Measurements from ENCODE around the gene NRP1.

NRP1 gene

GRCh38 chr10:33187427-33187999, 147.0 kb downstream of the NRP1 start:
- Histone ChIP-seq H3K27me3 (ENCODE audit: control insufficient read depth, insufficient read depth, low read length) (no peaks in the 10 kb centered on the region), H3K27ac (no peak overlapping the region), H3K9ac (no peak overlapping the region), H3K36me3 (ENCODE audit: control insufficient read depth, insufficient read depth, low read length) (no peaks in the 10 kb centered on the region), H3K79me2 (no peaks in the 10 kb centered on the region), H2AFZ (no peak overlapping the region), H3K4me2 (ENCODE audit: low read length) (no peak overlapping the region), H3K4me1 (no peaks in the 10 kb centered on the region), H3K9me3 (ENCODE audit: control insufficient read depth, low read length) (no peaks in the 10 kb centered on the region), H3K4me3 (ENCODE audit: low read depth, low read length) (no peak overlapping the region)
- no peak for TF ChIP-seq CTCF (IDR thresholded peaks at IDR 0.05)

GRCh38 chr10:33186150-33186549, 148.3 kb downstream of the NRP1 start:
- H3K4me3 ChIP-seq (ENCODE audit: low read depth, low read length), result no peak overlapping the region
- no peak overlapping the region for H2AFZ ChIP-seq
- no peak overlapping the region for H3K9ac ChIP-seq
- no peaks in the 10 kb centered on the region for H3K4me1 ChIP-seq
- no peak overlapping the region for H3K4me2 ChIP-seq (ENCODE audit: low read length)
- no peak overlapping the region for H3K27ac ChIP-seq
- no peaks in the 10 kb centered on the region for H3K79me2 ChIP-seq
- no peaks in the 10 kb centered on the region for H3K27me3 ChIP-seq (ENCODE audit: control insufficient read depth, insufficient read depth, low read length)
- no peaks in the 10 kb centered on the region for H3K36me3 ChIP-seq (ENCODE audit: control insufficient read depth, insufficient read depth, low read length)
- no peaks in the 10 kb centered on the region for H3K9me3 ChIP-seq (ENCODE audit: control insufficient read depth, low read length)
- TF ChIP-seq CTCF (IDR thresholded peaks at IDR 0.05), result no peak

DNA sequence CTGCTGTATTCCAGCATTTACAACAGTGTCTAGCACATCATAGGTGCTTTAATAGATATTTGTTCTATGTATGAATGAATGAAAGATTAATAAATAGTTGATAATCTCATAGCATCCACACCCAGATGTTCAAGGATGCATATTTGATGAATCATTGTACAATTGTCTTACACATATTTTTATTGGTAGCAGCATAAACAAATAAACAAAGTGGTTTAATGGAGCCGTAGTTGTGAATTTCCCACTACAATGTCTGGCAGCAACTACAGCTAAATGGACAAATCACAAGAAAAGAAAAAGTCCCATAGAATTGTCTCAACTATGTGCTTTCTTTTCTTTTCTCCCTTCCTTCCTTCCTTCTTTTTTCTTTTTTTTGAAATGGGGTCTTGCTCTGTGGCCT, 150.8 kb downstream of the NRP1 start:
- Histone ChIP-seq H3K27ac (no peak overlapping the region), H3K9ac (no peak overlapping the region), H3K4me2 (ENCODE audit: low read length) (no peak overlapping the region), H3K4me1 (no peaks in the 10 kb centered on the region), H3K4me3 (ENCODE audit: low read depth, low read length) (no peak overlapping the region), H2AFZ (no peak overlapping the region), H3K9me3 (ENCODE audit: control insufficient read depth, low read length) (no peaks in the 10 kb centered on the region), H3K27me3 (ENCODE audit: control insufficient read depth, insufficient read depth, low read length) (no peaks in the 10 kb centered on the region), H3K36me3 (ENCODE audit: control insufficient read depth, insufficient read depth, low read length) (no peaks in the 10 kb centered on the region), H3K79me2 (no peaks in the 10 kb centered on the region)
- TF ChIP-seq CTCF (IDR thresholded peaks at IDR 0.05), result no peak

- Histone ChIP-seq H3K27ac (no peak overlapping the region), H3K9me3 (ENCODE audit: control insufficient read depth, low read length) (no peaks in the 10 kb centered on the region), H3K4me2 (ENCODE audit: low read length) (no peak overlapping the region), H3K27me3 (ENCODE audit: control insufficient read depth, insufficient read depth, low read length) (no peaks in the 10 kb centered on the region), H3K4me1 (no peaks in the 10 kb centered on the region), H3K79me2 (no peaks in the 10 kb centered on the region), H3K4me3 (ENCODE audit: low read depth, low read length) (no peak overlapping the region), H3K36me3 (ENCODE audit: control insufficient read depth, insufficient read depth, low read length) (no peaks in the 10 kb centered on the region), H2AFZ (no peak overlapping the region), H3K9ac (no peak overlapping the region)
- TF ChIP-seq CTCF (IDR thresholded peaks at IDR 0.05), result no peak
Measured at GRCh38 chr10:33180921-33181320, 153.5 kb downstream of the NRP1 start.

- no peaks in the 10 kb centered on the region for H3K79me2 ChIP-seq
- no peaks in the 10 kb centered on the region for H3K27me3 ChIP-seq (ENCODE audit: control insufficient read depth, insufficient read depth, low read length)
- no peak for TF ChIP-seq CTCF (IDR thresholded peaks at IDR 0.05)
- H3K4me3 ChIP-seq (ENCODE audit: low read depth, low read length), result no peak overlapping the region
- no peaks in the 10 kb centered on the region for H3K9me3 ChIP-seq (ENCODE audit: control insufficient read depth, low read length)
- no peaks in the 10 kb centered on the region for H3K4me1 ChIP-seq
- H3K9ac ChIP-seq, result no peak overlapping the region
- H3K27ac ChIP-seq, result no peak overlapping the region
- no peak overlapping the region for H3K4me2 ChIP-seq (ENCODE audit: low read length)
- H2AFZ ChIP-seq, result no peak overlapping the region
- H3K36me3 ChIP-seq (ENCODE audit: control insufficient read depth, insufficient read depth, low read length), result no peaks in the 10 kb centered on the region
Measured at GRCh38 chr10:33180390-33180789, 154.1 kb downstream of the NRP1 start.

Measured in parathyroid adenoma (tissue), 2 donors.